ENCODE results near the gene NYAP2.

Gene NYAP2

DNA sequence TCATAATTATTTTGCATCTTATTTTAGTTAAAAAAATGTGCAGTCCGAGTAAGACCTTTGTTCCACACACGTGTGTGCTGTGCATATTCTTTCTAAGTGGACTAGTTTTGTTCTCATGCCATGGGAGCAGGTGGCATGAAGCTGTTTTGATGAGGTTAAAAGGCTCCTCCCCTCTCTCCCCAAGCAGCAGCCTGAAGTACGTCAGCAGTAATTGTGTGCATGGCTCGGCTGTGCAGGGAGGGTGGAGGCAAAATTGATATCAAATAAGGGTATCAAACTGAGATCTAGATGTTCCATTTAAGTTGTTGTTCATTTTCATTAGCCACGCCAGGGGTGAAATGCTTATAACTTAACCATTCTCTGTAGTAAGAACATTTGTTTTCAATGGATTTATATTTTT lies at the start of gene NYAP2:
NYAP2 (plus strand) TSS at position 207 of the 400 bp plus-strand sequence. CDS start 9,171 bp downstream, outside the sequence.
- no peak for DNase-seq (ENCODE audit: low spot score)

DNA sequence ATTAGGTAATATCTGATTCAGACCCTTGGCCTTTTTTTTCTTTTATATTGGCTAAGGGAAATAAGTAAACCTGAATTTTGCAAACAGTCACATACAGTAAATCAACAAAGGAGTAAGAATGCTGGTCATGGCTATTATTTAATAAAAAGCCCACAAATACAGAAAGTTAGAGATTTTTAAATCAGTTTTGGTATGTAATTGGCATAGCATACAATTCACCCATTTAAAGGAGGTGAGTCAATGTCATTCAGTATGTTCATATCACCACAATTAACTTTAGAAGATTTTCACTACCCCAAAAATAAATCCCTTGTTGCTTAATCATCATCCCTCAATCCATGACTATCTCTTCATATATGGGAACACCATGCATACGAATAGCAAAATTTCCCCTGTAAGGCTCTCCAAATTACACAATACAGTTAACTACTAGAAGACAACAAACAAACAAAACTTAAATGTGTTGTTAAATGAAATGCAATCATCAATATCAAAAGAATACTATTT lies 45.9 kb upstream of the NYAP2 start:
- DNase-seq (ENCODE audit: low spot score) = no peak

DNA sequence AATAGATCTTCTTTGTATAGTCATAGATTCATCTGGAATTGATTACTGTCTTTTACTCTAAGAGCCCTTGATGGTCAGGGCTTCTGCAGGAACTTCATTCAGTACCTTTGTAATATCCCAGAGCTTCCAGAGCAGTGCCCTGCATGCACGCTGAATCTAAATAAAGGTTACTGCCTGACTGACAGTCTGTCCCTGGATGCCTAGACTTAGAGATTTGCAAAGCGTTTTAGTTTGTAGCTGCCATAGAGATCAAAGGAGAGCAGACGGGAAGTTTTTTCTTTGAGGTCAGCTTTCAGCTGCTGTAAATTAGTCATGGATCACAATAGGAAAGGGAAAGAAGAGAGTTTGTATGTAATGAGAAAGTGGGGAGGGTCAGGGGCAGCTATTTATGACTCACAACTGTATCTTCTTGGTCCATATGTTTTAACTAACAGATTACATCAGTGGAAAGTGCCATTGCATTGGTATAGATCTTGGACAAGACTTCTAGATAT lies 45.2 kb upstream of the NYAP2 start:
- DNase-seq (ENCODE audit: low spot score) = no peak

DNA sequence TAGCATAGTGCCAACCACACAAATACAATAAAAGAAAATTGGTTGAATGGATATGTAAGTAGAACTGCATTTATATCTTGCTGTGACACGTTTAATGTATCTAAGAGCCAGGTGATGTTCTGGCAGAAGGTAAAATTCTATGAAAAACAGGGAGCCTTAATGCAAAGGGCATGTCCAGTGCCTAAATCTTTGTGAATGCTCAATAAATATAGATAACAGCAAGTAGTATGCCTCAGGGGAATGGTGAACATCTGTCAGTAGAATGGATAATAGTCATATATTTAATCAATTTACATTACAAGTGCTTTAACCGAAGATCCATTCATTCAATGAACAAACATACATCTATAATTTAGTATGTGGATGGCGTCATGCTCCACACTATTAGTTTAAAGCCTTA lies 43.7 kb upstream of the NYAP2 start:
- DNase-seq (ENCODE audit: low spot score) = no peak

- DNase-seq (ENCODE audit: low spot score) = no peak
These were observed 32.8 kb upstream of the NYAP2 start for GRCh38 chr2:225366731-225367130.

GRCh38 chr2:225367482-225367881 lies 32.0 kb upstream of the NYAP2 start:
- no peak for DNase-seq (ENCODE audit: low spot score)

DNA sequence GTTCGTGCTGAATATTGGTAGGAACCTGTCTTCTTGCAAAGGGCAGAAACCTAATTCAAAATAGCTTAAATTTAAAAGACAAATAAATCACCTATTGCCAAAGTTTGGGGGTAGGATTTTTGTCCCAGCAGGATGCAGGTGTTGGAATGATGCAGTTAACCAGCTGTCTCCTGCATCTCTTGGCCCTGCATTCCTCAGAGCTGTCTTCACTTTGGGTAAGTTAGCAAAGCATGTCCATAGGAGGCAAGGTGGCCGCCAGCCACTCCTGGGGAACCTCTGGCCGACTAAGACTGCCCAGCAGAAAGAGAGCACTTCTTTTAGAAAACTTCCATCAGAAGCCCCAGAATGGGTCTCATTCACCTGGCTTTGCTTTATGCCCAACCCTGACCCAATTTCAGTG lies 20.5 kb upstream of the NYAP2 start:
- no peak for DNase-seq (ENCODE audit: low spot score)

DNA sequence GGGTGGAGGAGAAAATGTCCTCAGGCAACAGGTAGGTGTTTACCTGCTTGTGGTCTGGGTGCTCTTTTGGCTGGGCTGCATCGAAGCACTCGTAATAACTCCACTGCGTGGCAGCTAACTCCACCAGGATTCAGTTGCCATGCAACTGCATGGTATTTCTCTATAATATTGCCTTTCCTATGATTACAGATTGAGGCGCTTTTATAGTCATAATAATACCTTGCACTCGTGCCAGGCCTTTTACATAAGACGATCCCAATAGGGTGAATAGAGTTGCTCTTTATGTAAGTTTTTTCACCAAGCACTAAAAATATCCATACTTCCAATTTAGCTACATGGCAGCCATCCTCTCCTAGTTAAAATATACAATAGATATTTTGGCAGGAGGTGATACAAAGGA lies 19.7 kb upstream of the NYAP2 start:
- no peak for DNase-seq (ENCODE audit: low spot score)

DNA sequence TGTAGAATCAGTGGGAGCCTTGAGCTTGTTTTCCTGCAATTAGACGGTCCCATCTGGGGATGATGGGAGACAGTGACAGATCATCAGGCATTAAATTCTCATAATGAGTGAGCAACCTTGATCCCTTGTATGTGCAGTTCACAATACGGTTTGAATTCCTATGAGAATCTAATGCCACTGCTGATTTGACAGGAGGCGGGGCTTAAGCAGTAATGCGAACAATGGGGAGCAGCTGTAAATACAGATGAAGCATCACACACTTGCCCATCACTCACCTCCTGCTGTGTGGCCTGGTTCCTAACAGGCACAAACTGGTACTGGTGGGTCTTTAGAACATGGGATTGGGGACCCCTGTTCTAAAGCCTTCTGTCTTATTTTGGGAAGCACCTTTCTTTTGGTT lies 17.9 kb upstream of the NYAP2 start:
- no peak for DNase-seq (ENCODE audit: low spot score)

GRCh38 chr2:225398372-225398771 lies 1.1 kb upstream of the NYAP2 start:
- no peak for DNase-seq (ENCODE audit: low spot score)

GRCh38 chr2:225400060-225400511 lies 576 bp downstream of the NYAP2 start:
- no peak for DNase-seq (ENCODE audit: low spot score)

DNA sequence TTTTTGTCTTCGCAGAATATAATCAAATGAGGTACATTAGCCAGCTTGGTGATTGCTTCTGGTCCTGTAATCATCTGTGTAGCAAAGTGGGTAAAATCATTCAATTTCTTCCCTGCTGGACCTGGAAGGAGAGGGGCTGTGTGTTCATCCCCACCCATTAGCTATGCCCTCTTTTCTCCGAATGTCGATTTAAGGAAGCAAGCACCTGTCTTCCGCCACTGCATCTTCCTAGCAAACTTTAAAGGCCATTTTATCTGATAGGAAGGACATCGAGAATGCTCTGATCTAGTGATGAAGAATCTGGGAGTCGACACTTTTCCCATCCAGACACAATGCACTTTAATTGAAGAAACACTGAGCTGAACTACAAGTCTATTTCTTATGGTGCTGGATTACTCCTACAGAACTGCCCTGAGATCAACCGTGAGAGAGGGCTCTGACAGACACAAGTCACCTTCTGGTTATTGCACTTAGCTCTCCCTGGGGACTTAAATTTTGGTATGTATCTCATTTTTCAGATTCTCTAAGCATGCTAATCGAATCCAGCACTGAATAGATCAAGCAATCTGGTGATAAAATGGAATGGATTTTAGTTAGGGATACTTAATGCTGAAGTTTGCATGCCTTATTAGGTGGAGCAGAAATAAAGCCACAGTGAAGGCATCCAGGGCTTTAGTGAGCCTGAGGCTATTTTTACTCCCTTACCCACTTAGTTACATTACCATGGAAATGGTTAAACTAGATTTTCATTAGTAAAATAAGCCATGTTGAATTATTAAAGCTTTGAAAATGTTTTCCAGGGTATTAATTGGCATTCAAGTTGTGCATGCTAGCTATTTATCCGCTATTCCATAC lies 1.3 kb downstream of the NYAP2 start:
- no peak for DNase-seq (ENCODE audit: low spot score)

- DNase-seq (ENCODE audit: low spot score) = no peak
These were observed 2.8 kb downstream of the NYAP2 start for GRCh38 chr2:225402210-225402776.

DNA sequence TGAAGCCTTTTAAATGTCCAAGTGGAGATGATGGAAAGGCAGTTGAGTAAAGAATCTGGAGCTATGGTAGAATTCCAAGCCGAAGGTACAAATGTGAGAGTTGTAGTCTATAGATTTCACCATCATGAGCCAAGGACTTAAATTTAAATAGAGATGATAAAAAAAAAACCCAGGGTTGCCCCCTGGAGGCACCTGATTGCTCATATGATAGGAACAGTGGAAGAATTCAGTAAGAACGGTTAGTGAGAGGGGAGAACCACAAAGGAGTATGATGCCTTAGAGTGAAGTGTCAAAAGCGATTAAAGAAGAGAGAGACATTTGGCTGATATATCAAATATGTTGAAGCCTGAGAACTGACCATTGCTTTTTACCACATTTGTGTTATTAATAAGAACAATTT lies 11.9 kb downstream of the NYAP2 start:
- no peak for DNase-seq (ENCODE audit: low spot score)

- no peak for DNase-seq (ENCODE audit: low spot score)
These were observed 14.3 kb downstream of the NYAP2 start for GRCh38 chr2:225413786-225414185.

- no peak for DNase-seq (ENCODE audit: low spot score)
These were observed 15.4 kb downstream of the NYAP2 start for GRCh38 chr2:225414902-225415301.

DNA sequence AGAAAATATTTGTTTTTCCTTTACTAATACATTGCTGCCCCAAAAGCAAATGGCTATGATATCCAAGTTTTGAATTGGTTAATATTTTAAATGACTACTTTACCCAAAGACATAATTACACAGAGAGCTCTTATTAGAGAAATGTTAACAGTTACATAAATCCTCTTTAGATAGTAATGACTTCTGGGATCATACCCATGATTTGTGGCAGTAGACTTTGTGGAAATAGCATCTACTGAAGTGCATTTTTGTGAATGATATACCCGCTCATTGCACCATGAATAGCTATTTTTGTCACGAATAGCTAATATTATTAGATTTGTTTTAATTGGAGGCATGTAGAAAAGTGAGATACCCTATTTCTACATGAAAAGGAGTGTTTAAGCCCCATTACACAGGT lies 15.8 kb downstream of the NYAP2 start:
- DNase-seq (ENCODE audit: low spot score) = no peak

GRCh38 chr2:225415792-225416191 lies 16.3 kb downstream of the NYAP2 start:
- DNase-seq (ENCODE audit: low spot score) = no peak

- no peak for DNase-seq (ENCODE audit: low spot score)
These were observed 17.3 kb downstream of the NYAP2 start for GRCh38 chr2:225416616-225417367.

DNA sequence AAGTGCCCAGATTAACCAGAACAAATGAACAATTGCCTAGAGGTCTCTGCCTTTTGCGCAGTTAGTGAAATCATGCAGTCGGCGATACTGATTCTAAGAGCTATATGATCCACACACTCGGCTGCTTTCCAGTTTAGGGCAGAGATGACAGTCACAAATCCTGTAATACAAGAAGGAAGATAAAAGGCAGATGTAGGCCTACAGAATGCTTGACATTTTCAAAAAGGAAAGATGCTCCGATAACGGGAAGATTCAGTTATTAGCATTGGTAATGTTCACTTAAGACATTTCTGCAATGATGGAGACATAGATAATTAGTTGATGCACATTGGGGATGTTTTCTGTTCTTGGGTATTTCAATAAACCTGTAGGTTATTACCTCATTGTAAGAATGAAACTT lies 19.5 kb downstream of the NYAP2 start:
- DNase-seq (ENCODE audit: low spot score) = no peak

- no peak for DNase-seq (ENCODE audit: low spot score)
These were observed 22.6 kb downstream of the NYAP2 start for GRCh38 chr2:225422145-225422544.

- no peak for DNase-seq (ENCODE audit: low spot score)
These were observed 25.8 kb downstream of the NYAP2 start for GRCh38 chr2:225425284-225425683.

GRCh38 chr2:225428360-225428759 lies 28.9 kb downstream of the NYAP2 start:
- DNase-seq (ENCODE audit: low spot score) = no peak
